GM23338 (cell line): ENCODE measurements around the gene CAMTA1.

Experiments
- CTCF ChIP-seq, 2 experiments: fragments of 200-600 bp in 1 of 2; sonication (generic) in 1 of 2; conservative IDR thresholded peaks; 2 replicates each; pipeline versions ENCODE4 v1.5.1 to v1.6.1; 2016 to 2017; ENCODE audit warnings: antibody characterized with exemption in 2 of 2, low read depth in 2 of 2, mild to moderate bottlenecking in 2 of 2, moderate library complexity in 1 of 2
- EZH2 ChIP-seq: fragments of 200-600 bp; sonication (generic); IDR thresholded peaks from one replicate; pipeline ENCODE4 v1.8.0; 2017; ENCODE audit warnings: antibody characterized with exemption, mild to moderate bottlenecking, low read depth; ENCODE audit not compliant: unreplicated experiment
- POLR2AphosphoS5 ChIP-seq: IDR thresholded peaks from 2 replicates; pipeline ENCODE4 v1.6.1; 2016; ENCODE audit warnings: antibody characterized with exemption, low read depth

GRCh38 chr1:7659514-7659913 lies 874.3 kb downstream of the CAMTA1 start:
- TF ChIP-seq CTCF (conservative IDR thresholded peaks at IDR 0.05; ENCODE audit: low read depth in 2 of 2) = no peak
- no peak for TF ChIP-seq EZH2
- no peak for TF ChIP-seq POLR2AphosphoS5
